Choroid plexus epithelial cell (primary cell): ENCODE data around the gene CSN2.

Experiments used
- DNase-seq: peaks from one replicate; pipeline ENCODE4 v3.0.0-alpha.2; 2010; ENCODE audit warnings: low read depth
- H3K4me3 ChIP-seq: 2 replicates; pipeline ENCODE4 v1.5.1; 2011; ENCODE audit warnings: low read depth, mild to moderate bottlenecking, control low read depth, low read length, moderate library complexity
- TF ChIP-seq, protein P1 (sequence below): conservative IDR thresholded peaks from 2 replicates; pipeline ENCODE4 v1.5.1; 2011; ENCODE audit warnings: low read depth, mild to moderate bottlenecking, control low read depth, inconsistent platforms, low read length, moderate library complexity

The CSN2 gene, protein sequence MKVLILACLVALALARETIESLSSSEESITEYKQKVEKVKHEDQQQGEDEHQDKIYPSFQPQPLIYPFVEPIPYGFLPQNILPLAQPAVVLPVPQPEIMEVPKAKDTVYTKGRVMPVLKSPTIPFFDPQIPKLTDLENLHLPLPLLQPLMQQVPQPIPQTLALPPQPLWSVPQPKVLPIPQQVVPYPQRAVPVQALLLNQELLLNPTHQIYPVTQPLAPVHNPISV

DNA sequence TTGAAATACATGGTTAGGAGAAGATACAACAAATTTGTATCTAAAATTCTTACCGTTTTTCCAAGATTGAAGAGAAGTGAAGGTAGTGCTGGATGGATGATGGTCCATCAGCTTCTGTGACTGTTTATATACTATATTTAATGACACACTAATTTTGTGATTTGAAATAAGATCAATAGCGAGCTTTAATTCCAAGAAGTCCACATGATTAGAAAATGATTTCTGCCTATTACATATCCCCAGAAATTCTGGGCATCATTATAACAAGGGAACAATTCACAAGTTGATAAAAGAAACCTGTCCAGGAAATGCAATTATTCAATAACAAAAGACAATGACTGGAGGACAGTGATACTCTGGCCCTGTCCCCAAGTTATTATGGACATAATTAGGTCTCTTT lies at the start of gene CSN2:
Gene CSN2, minus strand, starts transcription at position 101 of the 400 bp plus-strand sequence. CDS start 4,733 bp downstream, outside the sequence.
- DNase-seq, result no peak
- TF ChIP-seq, protein P1, sequence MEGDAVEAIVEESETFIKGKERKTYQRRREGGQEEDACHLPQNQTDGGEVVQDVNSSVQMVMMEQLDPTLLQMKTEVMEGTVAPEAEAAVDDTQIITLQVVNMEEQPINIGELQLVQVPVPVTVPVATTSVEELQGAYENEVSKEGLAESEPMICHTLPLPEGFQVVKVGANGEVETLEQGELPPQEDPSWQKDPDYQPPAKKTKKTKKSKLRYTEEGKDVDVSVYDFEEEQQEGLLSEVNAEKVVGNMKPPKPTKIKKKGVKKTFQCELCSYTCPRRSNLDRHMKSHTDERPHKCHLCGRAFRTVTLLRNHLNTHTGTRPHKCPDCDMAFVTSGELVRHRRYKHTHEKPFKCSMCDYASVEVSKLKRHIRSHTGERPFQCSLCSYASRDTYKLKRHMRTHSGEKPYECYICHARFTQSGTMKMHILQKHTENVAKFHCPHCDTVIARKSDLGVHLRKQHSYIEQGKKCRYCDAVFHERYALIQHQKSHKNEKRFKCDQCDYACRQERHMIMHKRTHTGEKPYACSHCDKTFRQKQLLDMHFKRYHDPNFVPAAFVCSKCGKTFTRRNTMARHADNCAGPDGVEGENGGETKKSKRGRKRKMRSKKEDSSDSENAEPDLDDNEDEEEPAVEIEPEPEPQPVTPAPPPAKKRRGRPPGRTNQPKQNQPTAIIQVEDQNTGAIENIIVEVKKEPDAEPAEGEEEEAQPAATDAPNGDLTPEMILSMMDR, result no peak
- H3K4me3 ChIP-seq, result no peak within 1 kb of the TSS

DNA sequence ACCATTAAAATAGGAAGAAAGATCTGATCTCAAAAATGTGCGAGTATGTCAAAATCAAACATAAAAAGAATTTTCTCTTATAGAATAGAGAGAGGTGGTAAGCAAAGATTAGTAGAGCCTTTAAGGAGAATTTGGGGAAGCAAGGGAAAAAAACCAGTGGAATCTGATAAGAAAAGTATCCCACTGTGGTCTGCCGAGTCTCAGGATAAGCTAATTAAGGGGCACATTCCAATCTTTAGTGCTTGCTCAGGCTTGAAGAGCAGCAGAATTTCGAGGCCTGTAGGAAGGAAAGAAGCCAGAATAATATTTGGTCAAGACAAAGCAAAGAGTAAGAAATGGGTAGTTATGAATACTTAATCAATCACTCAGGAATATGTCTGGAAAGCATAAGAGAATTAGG lies 43.2 kb upstream of the CSN2 start:
- DNase-seq, result no peak
- TF ChIP-seq, protein P1, result no peak
- H3K4me3 ChIP-seq, result no peak overlapping the region

DNA sequence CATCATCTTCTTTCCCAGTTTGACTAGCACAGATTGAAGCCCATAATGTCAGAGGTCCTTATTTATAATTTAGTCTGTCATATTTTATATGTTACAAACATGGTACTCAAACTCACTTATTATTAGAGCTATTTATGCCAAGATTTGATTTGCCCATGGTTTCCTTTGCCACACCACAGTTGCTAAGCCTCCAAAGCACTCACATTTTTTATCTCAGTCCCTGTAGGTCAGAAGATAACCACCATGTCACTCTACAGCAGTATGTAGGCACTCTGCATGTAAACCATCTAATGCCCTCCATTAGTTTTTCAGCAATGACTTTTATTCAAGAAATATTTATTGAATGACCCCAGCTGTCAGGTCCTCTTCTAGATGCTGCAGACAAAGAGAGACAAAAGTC lies 37.0 kb upstream of the CSN2 start:
- TF ChIP-seq, protein P1, result no peak
- H3K4me3 ChIP-seq, result no peak overlapping the region
- no peak for DNase-seq

DNA sequence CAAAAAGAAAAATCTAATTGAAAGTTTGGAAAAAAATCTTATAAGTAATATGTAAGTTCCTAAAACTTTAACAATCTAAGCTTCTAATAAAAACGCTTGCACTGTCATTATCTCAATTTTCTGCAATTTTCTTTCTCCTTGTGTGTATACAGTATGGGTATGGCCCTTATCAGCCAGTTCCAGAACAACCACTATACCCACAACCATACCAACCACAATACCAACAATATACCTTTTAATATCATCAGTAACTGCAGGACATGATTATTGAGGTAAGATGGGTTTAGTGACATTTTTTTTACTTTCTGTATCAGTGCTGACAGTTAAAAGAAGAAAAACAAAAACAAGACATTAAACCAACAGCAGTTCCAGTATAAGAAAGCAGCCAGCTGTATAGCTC lies 35.2 kb upstream of the CSN2 start:
- TF ChIP-seq, protein P1, result no peak
- DNase-seq, result no peak

DNA sequence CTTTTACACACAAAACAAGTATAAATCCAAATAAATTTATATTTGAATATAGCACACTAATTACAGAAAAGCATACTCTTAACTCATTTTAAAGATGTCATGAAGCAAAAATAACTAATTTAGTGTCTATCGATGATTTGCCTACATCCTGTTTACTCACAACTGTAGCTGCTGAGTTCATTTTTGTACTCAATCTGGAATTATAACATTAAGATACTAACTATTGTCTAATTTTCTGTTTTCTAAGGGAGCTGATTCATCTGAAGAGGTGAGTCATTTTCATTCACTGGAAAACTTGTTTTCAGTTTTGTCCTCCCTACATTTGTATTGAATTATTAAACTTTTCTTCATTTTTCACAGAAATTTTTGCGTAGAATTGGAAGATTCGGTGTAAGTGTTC lies 33.9 kb upstream of the CSN2 start:
- DNase-seq, result peak; percentile 19
- TF ChIP-seq, protein P1, result no peak
- H3K4me3 ChIP-seq, result no peak overlapping the region

More for the DNA sequence above, 35.2 kb upstream of the CSN2 start:
- no peak overlapping the region for H3K4me3 ChIP-seq

DNA sequence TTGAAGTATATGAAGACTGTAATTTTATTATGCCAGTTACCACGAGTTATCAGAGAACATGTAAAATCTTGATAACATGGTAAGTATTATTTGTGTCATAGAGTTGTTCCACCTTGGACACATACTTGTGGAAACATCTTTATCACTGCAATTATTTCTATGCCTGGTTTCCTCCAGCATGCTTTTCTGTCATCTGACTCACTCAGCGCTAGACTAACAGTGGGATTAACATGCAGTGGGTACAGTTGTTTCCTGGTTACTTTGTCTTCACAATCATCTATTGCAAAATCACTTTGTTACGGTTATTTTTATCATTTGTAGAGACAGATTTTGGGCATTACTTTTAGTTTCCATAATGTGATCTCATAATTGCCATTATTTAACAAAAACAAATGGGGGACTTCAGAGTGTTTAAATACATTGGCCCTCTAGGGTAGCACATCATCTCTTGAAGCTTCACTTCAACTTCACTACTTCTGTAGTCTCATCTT lies 30.0 kb upstream of the CSN2 start, which contains the start of gene STATH:
Gene STATH, plus strand, starts transcription at position 441 of the 491 bp plus-strand sequence. CDS start 2,472 bp downstream, outside the sequence.
- DNase-seq, result peak; percentile 26
- no peak within 1 kb of the TSS for H3K4me3 ChIP-seq
- TF ChIP-seq, protein P1, result no peak

DNA sequence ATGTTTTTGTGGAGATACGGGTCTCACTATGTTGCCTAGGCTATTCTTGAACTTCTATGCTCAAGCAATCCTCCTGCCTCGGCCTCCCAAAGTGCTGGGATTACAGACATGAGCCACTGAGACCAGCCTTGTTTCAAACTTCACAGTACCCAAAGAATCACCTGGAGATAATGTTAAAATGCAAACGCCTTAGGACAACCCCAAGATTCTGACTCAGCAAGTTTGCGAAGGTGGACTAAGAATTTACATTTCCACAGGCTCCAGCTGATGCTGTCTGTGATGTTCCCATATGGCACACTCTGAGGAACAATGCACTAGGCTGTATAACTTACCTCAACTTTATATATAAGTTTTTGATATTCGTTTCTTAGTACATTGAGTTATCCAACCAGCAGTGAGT lies 29.3 kb upstream of the CSN2 start:
- no peak for DNase-seq
- no peak overlapping the region for H3K4me3 ChIP-seq
- TF ChIP-seq, protein P1, result no peak
